ENCODE data around the gene CDKN2AIPNL.

The CDKN2AIPNL gene

GRCh38 chr5:134411546-134412266, at the start of gene CDKN2AIPNL:
Gene CDKN2AIPNL, minus strand, starts transcription at chr5:134411881. Its CDS starts 27 bp downstream, at chr5:134411854.
- DNase-seq = peak; percentile 96

GRCh38 chr5:134460551-134460950, 48.9 kb upstream of the CDKN2AIPNL start:
- no peak for DNase-seq

GRCh38 chr5:134459491-134459890, 47.8 kb upstream of the CDKN2AIPNL start:
- no peak for DNase-seq

- DNase-seq = peak; percentile 40
These were observed 47.3 kb upstream of the CDKN2AIPNL start for GRCh38 chr5:134459010-134459403.

GRCh38 chr5:134458234-134459009, 46.7 kb upstream of the CDKN2AIPNL start:
- no peak for DNase-seq

- no peak for DNase-seq
These were observed 46.1 kb upstream of the CDKN2AIPNL start for GRCh38 chr5:134457801-134458200.

- DNase-seq = no peak
These were observed 45.1 kb upstream of the CDKN2AIPNL start for GRCh38 chr5:134456825-134457224.

- DNase-seq = no peak
These were observed 43.8 kb upstream of the CDKN2AIPNL start for GRCh38 chr5:134455466-134455865.

- no peak for DNase-seq
These were observed 41.3 kb upstream of the CDKN2AIPNL start for GRCh38 chr5:134453016-134453415.

- DNase-seq = peak; percentile 52
These were observed 40.3 kb upstream of the CDKN2AIPNL start for GRCh38 chr5:134451936-134452505.

GRCh38 chr5:134451225-134451935, 39.7 kb upstream of the CDKN2AIPNL start:
- DNase-seq = no peak

GRCh38 chr5:134450374-134450773, 38.7 kb upstream of the CDKN2AIPNL start:
- no peak for DNase-seq

GRCh38 chr5:134449167-134449566, 37.5 kb upstream of the CDKN2AIPNL start:
- no peak for DNase-seq

GRCh38 chr5:134447815-134448520, 36.3 kb upstream of the CDKN2AIPNL start:
- DNase-seq = no peak

- no peak for DNase-seq
These were observed 35.3 kb upstream of the CDKN2AIPNL start for GRCh38 chr5:134446938-134447337.

GRCh38 chr5:134445856-134446818, 34.5 kb upstream of the CDKN2AIPNL start:
- no peak for DNase-seq

GRCh38 chr5:134444941-134445471, 33.3 kb upstream of the CDKN2AIPNL start:
- DNase-seq = no peak

GRCh38 chr5:134440201-134440755, 28.6 kb upstream of the CDKN2AIPNL start:
- DNase-seq = no peak

GRCh38 chr5:134439210-134439654, 27.6 kb upstream of the CDKN2AIPNL start:
- peak; percentile 99 for DNase-seq

- DNase-seq = peak; percentile 54
These were observed 27.0 kb upstream of the CDKN2AIPNL start for GRCh38 chr5:134438721-134439123.
